NB4 (cell line): ENCODE data around the gene PDGFB.
A peak's percentile ranks its signal among the peaks of the same experiment; 100 is the strongest.

Experiments used
- DNase-seq: peaks from one replicate; pipeline ENCODE4 v3.0.0; 2010; ENCODE audit warnings: low read depth
- H3K4me3 ChIP-seq: one replicate; pipeline ENCODE4 v1.5.1; 2011; ENCODE audit warnings: mild to moderate bottlenecking, low read depth, low read length, moderate library complexity
- CTCF ChIP-seq: IDR thresholded peaks from one replicate; pipeline ENCODE4 v1.5.1; 2012; ENCODE audit warnings: low read depth, low read length
- MYC ChIP-seq: IDR thresholded peaks from 2 replicates; pipeline ENCODE4 v1.6.1; 2011; ENCODE audit warnings: low read depth, low read length
- POLR2A ChIP-seq: IDR thresholded peaks from 2 replicates; pipeline ENCODE4 v1.6.1; 2011; ENCODE audit warnings: mild to moderate bottlenecking; ENCODE audit not compliant: insufficient read length; ENCODE audit errors: extremely low read depth
- TF ChIP-seq, protein P1 (sequence below): IDR thresholded peaks from 2 replicates; pipeline ENCODE4 v1.6.1; 2011; ENCODE audit warnings: low read depth, low read length

The PDGFB gene

DNA sequence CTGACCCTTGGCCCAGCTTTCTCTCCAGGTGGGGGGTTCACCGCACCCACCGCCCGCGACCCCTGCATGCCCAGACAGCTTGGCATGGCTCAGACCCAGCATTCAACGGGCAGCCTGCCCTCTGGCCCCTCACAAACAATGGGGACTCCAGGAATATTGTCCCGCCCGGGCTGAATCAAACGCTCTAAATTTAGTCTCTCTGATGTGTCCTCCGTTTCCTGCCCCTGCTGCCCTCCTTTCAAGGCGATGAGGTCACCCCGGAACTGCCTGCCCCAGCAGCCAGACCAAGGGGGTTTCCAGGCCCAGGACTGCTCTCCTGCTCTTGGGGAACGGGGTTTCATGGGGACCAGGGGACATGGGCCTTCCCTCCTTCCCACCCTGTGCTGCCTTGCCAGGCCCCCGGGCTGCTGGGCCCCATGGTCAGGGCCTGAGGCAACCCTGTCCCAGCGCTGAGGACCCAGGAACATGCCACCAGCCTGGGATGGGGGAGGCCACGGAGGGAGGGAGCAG is 10.1 kb upstream of the PDGFB start:
- no peak overlapping the region for H3K4me3 ChIP-seq
- peak; percentile 38 for DNase-seq
- no peak for TF ChIP-seq POLR2A
- TF ChIP-seq, protein P1, sequence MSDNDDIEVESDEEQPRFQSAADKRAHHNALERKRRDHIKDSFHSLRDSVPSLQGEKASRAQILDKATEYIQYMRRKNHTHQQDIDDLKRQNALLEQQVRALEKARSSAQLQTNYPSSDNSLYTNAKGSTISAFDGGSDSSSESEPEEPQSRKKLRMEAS = no peak

DNA sequence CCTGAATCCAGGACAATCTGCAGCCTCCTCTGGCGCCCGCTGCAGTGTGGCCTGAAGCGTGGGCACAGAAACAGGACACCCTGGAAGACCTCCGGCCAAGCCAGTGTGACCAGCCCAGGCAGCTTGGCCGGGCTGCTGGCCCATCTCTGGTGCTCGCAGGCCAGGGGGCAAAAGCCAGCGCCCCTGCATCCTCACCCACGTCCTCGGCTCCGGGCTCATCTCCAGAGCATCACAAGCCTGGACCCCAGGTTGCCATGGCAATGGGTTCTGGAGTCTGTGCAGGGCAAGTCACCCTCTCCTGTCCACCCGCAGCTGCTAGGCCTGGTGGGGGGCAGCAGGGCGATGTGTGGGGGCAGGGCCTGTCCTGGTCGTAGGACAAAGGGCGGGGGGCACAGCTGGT is 9.3 kb upstream of the PDGFB start:
- H3K4me3 ChIP-seq = no peak overlapping the region
- DNase-seq = no peak

GRCh38 chr22:39253435-39254070 is 8.8 kb upstream of the PDGFB start:
- no peak overlapping the region for H3K4me3 ChIP-seq
- TF ChIP-seq, protein P1 = no peak
- TF ChIP-seq MYC = no peak
- TF ChIP-seq CTCF = no peak
- TF ChIP-seq POLR2A = no peak

More for the DNA sequence above, 9.3 kb upstream of the PDGFB start:
- TF ChIP-seq CTCF (no peak), MYC (no peak), POLR2A (no peak)
- TF ChIP-seq, protein P1 = no peak

DNA sequence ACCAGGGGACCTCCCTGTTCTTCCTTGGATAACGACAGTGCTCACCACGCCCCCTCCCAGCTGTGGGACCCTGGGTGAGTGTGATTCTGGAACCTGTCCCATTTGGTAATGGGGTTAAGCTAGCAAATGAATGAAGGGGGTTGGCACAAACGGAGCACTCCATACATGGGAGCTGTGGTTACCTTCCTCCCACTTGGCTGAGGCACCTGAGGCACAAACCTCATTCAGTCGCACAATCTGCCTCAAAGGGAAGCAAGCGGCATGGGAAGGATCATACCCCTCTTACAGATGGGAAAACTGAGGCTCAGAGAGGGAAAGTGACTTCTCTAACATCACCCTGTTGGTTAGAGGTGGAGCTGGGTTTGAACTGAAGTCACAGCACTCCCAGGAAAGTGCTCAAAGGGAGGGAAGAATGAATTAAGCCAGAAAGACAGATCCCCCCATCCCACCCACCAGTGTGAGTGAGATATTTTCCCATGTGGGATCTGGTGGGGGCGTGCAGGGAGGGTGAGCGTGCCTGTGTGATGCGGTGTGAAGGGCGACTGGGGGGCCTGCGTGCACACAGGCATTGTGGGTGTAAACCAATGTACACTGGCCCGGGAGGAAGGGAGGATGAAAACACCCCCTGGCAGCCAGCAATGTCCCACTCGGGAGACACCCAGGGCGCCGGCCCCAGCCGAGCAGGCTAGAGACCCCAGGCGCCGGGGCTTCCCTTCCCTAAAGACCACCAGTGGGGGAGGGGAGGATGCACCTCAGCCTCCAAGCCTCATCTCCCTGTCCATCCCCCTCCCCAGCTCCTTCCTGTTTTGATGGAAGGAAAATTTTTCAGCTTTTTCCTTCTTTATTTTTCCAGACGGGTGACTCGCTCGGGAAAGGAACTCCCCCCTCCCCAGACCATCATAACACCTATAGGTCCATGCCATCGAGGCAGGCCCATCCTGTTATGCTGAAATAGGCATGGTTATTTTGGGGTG is 8.0 kb upstream of the PDGFB start:
- no peak for DNase-seq

More at GRCh38 chr22:39253435-39254070, 8.8 kb upstream of the PDGFB start:
- peak; percentile 36 for DNase-seq

GRCh38 chr22:39251762-39252460 is 7.1 kb upstream of the PDGFB start:
- DNase-seq = no peak
- no peak for TF ChIP-seq CTCF
- no peak for TF ChIP-seq POLR2A
- TF ChIP-seq MYC = no peak
- TF ChIP-seq, protein P1 = no peak
- H3K4me3 ChIP-seq = no peak overlapping the region

More for the DNA sequence above, 8.0 kb upstream of the PDGFB start:
- no peak for TF ChIP-seq POLR2A
- TF ChIP-seq CTCF = no peak
- TF ChIP-seq MYC = no peak
- TF ChIP-seq, protein P1 = no peak
- no peak overlapping the region for H3K4me3 ChIP-seq
